Activated T-cell treated with anti-CD3 and anti-CD28 coated beads, Interleukin-2, amount 50 U/mL, for 24 hours (primary cell): ENCODE data around the gene CNKSR2.

Source experiments
- DNase-seq: peaks from one replicate; pipeline ENCODE4 v3.0.0-alpha.2; 2020
- H3K27ac Mint-ChIP-seq: 2 replicates; pipeline ENCODE4 v1.8.0; 2020; ENCODE audit warnings: mild to moderate bottlenecking, mixed read lengths
- H3K27me3 Mint-ChIP-seq: 2 replicates; pipeline ENCODE4 v1.8.0; 2020; ENCODE audit warnings: mixed read lengths
- H3K36me3 Mint-ChIP-seq: 2 replicates; pipeline ENCODE4 v1.8.0; 2020; ENCODE audit warnings: low read depth, mixed read lengths
- H3K4me1 Mint-ChIP-seq: 2 replicates; pipeline ENCODE4 v1.8.0; 2020; ENCODE audit warnings: low read depth, mixed read lengths
- H3K4me3 Mint-ChIP-seq: 2 replicates; pipeline ENCODE4 v1.8.0; 2020; ENCODE audit warnings: mild to moderate bottlenecking, moderate library complexity, mixed read lengths
- H3K9me3 Mint-ChIP-seq: 2 replicates; pipeline ENCODE4 v1.8.0; 2020; ENCODE audit warnings: mixed read lengths

Gene CNKSR2

GRCh38 chrX:21658152-21658737 lies 284.0 kb downstream of the CNKSR2 start, which contains the start of gene KLHL34:
KLHL34 (minus strand) TSS chrX:21658330; CDS start chrX:21657788, 542 bp downstream.
- Mint-ChIP-seq H3K4me3 (peak within 1 kb of the TSS; percentile 55), H3K9me3 (no peaks in the 10 kb centered on the region), H3K36me3 (peaks cover 5% of the 10 kb centered on the region), H3K27me3 (peaks cover 20% of the 10 kb centered on the region), H3K4me1 (peaks cover 8% of the 10 kb centered on the region), H3K27ac (no peak within 1 kb of the TSS)
- DNase-seq = peak; percentile 49

GRCh38 chrX:21658746-21659145 lies 284.5 kb downstream of the CNKSR2 start:
- Mint-ChIP-seq H3K27me3 (peaks cover 22% of the 10 kb centered on the region), H3K4me1 (peaks cover 8% of the 10 kb centered on the region), H3K4me3 (peak overlapping the region; percentile 53), H3K36me3 (peaks cover 5% of the 10 kb centered on the region), H3K9me3 (no peaks in the 10 kb centered on the region), H3K27ac (no peak overlapping the region)
- DNase-seq = peak; percentile 46

DNA sequence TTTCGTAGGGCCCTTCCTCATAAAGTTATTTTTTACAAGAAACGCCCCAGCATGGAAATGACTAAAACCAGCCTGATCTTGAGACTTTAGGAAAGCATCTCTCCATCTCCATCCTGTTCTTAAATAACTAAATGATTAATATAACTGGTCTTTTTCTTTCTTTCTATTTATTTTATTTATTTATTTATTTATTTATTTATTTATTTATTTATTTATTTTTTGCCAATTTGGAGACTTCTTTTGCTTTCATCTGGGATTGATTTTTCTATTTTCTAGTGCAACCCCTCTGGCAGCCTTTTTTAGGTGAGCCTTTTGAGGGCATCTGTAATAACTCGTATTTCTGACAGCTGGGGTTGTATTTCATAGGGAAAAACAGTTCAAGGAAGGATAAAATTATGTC lies 285.1 kb downstream of the CNKSR2 start:
- no peak for DNase-seq
- Mint-ChIP-seq H3K4me3 (peak overlapping the region; percentile 53), H3K36me3 (peaks cover 5% of the 10 kb centered on the region), H3K4me1 (peaks cover 8% of the 10 kb centered on the region), H3K27me3 (peaks cover 28% of the 10 kb centered on the region), H3K27ac (no peak overlapping the region), H3K9me3 (no peaks in the 10 kb centered on the region)

GRCh38 chrX:21660156-21660555 lies 285.9 kb downstream of the CNKSR2 start:
- DNase-seq = no peak
- H3K9me3 Mint-ChIP-seq = no peaks in the 10 kb centered on the region
- H3K4me1 Mint-ChIP-seq = peaks cover 8% of the 10 kb centered on the region
- H3K36me3 Mint-ChIP-seq = peaks cover 5% of the 10 kb centered on the region
- H3K27ac Mint-ChIP-seq = no peak overlapping the region
- H3K27me3 Mint-ChIP-seq = peaks cover 33% of the 10 kb centered on the region
- no peak overlapping the region for H3K4me3 Mint-ChIP-seq

DNA sequence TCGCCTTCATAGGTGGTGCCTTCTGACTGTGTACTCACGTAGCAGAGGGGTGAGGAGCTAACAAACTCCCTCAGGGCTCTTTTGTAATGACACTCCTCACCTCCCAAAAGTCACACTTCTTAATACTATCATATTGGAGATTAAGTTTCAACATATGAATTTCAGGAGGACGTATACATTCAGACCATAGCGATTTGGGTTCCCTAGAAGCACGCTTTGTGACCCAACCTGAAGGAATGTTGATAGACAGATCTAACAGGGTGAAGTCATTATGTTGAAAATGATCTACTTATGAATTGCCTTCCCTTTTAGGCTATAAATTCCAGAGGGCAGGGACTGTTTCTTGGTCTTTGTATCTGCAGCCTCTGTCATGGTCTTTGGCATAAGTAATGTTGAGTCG lies 287.1 kb downstream of the CNKSR2 start:
- Mint-ChIP-seq H3K9me3 (no peaks in the 10 kb centered on the region), H3K27ac (no peak overlapping the region), H3K27me3 (peaks cover 31% of the 10 kb centered on the region), H3K36me3 (peaks cover 1% of the 10 kb centered on the region), H3K4me3 (no peak overlapping the region), H3K4me1 (peaks cover 5% of the 10 kb centered on the region)
- no peak for DNase-seq

DNA sequence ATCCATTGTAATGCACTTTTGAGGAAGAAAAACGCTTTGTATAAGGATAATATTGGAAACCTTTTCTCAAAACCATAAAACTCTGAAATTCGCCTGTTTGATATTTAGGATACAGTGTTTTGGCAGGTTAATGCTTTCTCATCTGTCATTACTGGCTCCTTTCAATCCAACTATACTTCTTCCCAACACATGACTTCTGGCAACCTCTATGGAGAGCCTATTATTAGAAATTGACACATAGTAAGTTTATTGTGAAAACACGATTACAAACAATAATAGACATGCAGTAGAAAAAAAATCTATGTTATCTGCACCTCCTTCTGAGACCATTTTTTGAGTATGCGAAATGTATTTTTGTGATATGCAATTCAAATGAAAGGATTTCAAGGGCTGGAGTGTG lies 288.5 kb downstream of the CNKSR2 start:
- Mint-ChIP-seq H3K27me3 (peaks cover 28% of the 10 kb centered on the region), H3K27ac (no peak overlapping the region), H3K4me1 (peaks cover 5% of the 10 kb centered on the region), H3K9me3 (no peaks in the 10 kb centered on the region), H3K36me3 (no peaks in the 10 kb centered on the region), H3K4me3 (no peak overlapping the region)
- no peak for DNase-seq

DNA sequence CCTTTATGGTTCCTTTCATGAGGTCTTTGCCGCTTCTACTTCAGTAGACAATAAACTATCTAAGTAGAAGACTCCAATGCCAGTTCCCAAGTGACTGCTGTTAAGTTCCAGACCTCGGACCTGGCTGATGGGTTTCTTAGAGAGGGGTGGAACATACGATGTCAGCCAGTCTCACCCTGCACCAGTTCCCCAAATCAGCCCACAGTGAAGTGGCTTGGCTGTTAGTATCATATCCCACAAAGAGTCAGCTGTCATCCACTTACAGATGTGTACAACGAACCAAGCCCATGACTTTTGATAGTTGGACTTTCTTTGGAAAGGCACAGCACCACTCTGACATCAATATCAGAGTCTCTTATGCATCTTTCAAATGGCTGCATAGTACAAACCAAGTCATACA lies 292.0 kb downstream of the CNKSR2 start:
- peaks cover 28% of the 10 kb centered on the region for H3K27me3 Mint-ChIP-seq
- H3K36me3 Mint-ChIP-seq = no peaks in the 10 kb centered on the region
- no peak overlapping the region for H3K4me3 Mint-ChIP-seq
- no peak for DNase-seq
- H3K9me3 Mint-ChIP-seq = no peaks in the 10 kb centered on the region
- no peak overlapping the region for H3K27ac Mint-ChIP-seq
- no peaks in the 10 kb centered on the region for H3K4me1 Mint-ChIP-seq

DNA sequence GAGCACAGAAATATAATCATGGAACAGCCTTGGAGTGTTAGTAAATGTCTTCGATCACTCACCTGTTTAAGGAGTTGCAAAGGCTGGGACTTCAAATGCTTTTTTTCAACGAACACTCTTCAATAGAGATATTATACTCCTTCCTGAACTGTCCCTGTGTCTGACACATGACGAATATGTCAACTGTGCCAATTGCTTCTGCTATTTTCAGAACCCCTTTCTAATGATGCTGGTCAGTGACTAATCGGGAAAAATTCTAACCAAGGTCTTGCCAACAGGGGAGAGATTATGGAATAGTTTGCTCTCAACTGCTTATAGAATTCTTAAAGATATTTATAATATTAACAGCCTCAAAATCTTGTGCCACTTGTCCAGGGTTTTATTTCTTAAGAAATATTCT lies 292.5 kb downstream of the CNKSR2 start:
- DNase-seq = no peak
- H3K27me3 Mint-ChIP-seq = peaks cover 25% of the 10 kb centered on the region
- no peaks in the 10 kb centered on the region for H3K9me3 Mint-ChIP-seq
- H3K27ac Mint-ChIP-seq = no peak overlapping the region
- H3K4me1 Mint-ChIP-seq = no peaks in the 10 kb centered on the region
- no peak overlapping the region for H3K4me3 Mint-ChIP-seq
- H3K36me3 Mint-ChIP-seq = no peaks in the 10 kb centered on the region

GRCh38 chrX:21674430-21675186 lies 300.4 kb downstream of the CNKSR2 start:
- Mint-ChIP-seq H3K4me1 (no peaks in the 10 kb centered on the region), H3K9me3 (no peaks in the 10 kb centered on the region), H3K27ac (no peak overlapping the region), H3K27me3 (peaks cover 39% of the 10 kb centered on the region), H3K36me3 (no peaks in the 10 kb centered on the region), H3K4me3 (no peak overlapping the region)
- no peak for DNase-seq

- Mint-ChIP-seq H3K4me3 (no peak overlapping the region), H3K9me3 (no peaks in the 10 kb centered on the region), H3K4me1 (no peaks in the 10 kb centered on the region), H3K27me3 (peaks cover 43% of the 10 kb centered on the region), H3K27ac (no peak overlapping the region), H3K36me3 (no peaks in the 10 kb centered on the region)
- DNase-seq = no peak
Observed at GRCh38 chrX:21675931-21676330, 301.7 kb downstream of the CNKSR2 start.

DNA sequence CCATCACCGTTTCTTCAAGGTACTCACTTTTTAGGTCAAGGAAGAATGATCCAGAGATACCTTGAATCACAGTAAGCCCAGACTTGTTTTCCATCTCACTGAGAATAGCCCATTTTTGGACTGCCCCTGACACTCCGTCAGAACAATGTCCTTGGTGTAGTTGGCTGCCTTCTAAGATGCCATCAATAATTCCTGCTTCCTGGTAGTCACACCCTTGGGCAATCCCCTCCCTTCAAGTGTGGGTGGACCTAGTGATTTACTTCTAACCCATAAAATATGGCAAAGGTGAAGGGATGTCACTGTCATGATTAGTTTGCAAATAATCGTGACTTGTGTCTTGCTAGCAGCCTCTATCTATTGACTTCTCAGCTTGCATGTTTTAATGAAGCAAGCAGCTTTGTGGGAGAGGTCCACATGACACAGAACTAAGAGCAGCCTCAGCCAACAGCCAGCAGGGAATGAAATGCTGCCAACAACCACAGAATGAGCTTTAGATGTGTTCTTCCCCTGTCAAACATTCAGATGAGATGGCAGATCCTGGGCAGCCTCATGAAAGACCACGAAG lies 303.9 kb downstream of the CNKSR2 start:
- Mint-ChIP-seq H3K4me1 (no peaks in the 10 kb centered on the region), H3K9me3 (no peaks in the 10 kb centered on the region), H3K36me3 (no peaks in the 10 kb centered on the region), H3K27me3 (peaks cover 39% of the 10 kb centered on the region), H3K4me3 (no peak overlapping the region), H3K27ac (no peak overlapping the region)
- DNase-seq = no peak

DNA sequence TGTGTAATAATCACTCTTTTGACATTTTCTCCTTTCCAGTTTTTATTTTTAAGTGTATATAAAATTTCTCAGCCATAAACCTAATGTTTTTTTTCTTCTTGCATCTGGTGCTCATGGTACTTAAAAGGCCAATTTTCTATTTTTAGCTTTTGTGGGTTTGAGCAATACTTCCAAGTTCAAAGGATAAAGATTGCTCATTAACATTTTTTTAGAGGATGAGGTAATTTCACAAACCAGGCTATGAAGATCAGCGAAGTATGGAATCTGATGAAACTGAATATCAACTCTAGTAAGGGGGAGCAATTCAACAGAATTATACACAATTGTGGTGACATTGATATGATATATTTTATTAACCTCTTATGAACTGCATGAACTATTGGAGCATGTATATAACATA lies 309.7 kb downstream of the CNKSR2 start:
- Mint-ChIP-seq H3K27me3 (peaks cover 21% of the 10 kb centered on the region), H3K27ac (no peak overlapping the region), H3K36me3 (no peaks in the 10 kb centered on the region), H3K9me3 (no peaks in the 10 kb centered on the region), H3K4me1 (no peaks in the 10 kb centered on the region), H3K4me3 (no peak overlapping the region)
- DNase-seq = no peak

- Mint-ChIP-seq H3K4me3 (no peak overlapping the region), H3K9me3 (no peaks in the 10 kb centered on the region), H3K36me3 (no peaks in the 10 kb centered on the region), H3K4me1 (peaks cover 7% of the 10 kb centered on the region), H3K27me3 (no peaks in the 10 kb centered on the region), H3K27ac (peak overlapping the region; percentile 27)
- no peak for DNase-seq
Observed at GRCh38 chrX:21691512-21692018, 317.3 kb downstream of the CNKSR2 start.

DNA sequence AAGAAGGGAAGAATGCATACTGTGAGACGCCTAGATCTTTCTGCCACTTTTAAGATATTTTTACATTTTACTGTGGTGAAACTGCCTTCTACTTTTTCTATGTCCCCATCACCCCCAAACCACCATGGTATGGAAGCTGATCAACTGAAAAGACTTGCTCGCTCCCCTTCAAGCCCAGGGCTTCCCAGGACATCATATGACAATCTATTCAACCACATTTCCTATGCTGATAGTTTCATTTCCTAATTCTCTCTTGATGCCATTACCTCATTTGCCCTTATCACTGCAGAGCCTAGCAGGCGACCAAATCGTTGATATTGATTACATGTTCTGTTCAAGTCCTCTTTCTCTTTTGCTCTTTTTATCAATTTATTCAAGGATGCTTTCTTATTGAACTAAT lies 324.1 kb downstream of the CNKSR2 start:
- no peaks in the 10 kb centered on the region for H3K36me3 Mint-ChIP-seq
- no peaks in the 10 kb centered on the region for H3K4me1 Mint-ChIP-seq
- H3K27me3 Mint-ChIP-seq = peaks cover 20% of the 10 kb centered on the region
- no peaks in the 10 kb centered on the region for H3K9me3 Mint-ChIP-seq
- no peak overlapping the region for H3K27ac Mint-ChIP-seq
- DNase-seq = no peak
- no peak overlapping the region for H3K4me3 Mint-ChIP-seq

- Mint-ChIP-seq H3K9me3 (no peaks in the 10 kb centered on the region), H3K27ac (no peak overlapping the region), H3K27me3 (peaks cover 20% of the 10 kb centered on the region), H3K4me1 (no peaks in the 10 kb centered on the region), H3K4me3 (no peak overlapping the region), H3K36me3 (no peaks in the 10 kb centered on the region)
- no peak for DNase-seq
Observed at GRCh38 chrX:21699136-21699535, 324.9 kb downstream of the CNKSR2 start.
